DND-41 (cell line): ENCODE data around the gene RAMP2.

Experiments
- CTCF ChIP-seq: IDR thresholded peaks from 2 replicates; pipeline ENCODE4 v1.5.1; 2012; ENCODE audit warnings: borderline replicate concordance, low read length, moderate library complexity, mild to moderate bottlenecking; ENCODE audit not compliant: poor library complexity, severe bottlenecking; ENCODE audit errors: extremely low read depth
- EZH2 ChIP-seq: IDR thresholded peaks from 3 replicates; pipeline ENCODE4 v1.6.1; 2012; ENCODE audit warnings: borderline replicate concordance, low read depth, mild to moderate bottlenecking, moderate library complexity, low read length, inconsistent platforms; ENCODE audit not compliant: severe bottlenecking

GRCh38 chr17:42723636-42724035 lies 37.4 kb upstream of the RAMP2 start:
- TF ChIP-seq CTCF = no peak
- no peak for TF ChIP-seq EZH2
